Measurements from ENCODE around the gene SH3RF3.

GRCh38 chr2:109129921-109130722 is 1.1 kb downstream of the SH3RF3 start:
- no peak for TF ChIP-seq CTCF (IDR thresholded peaks at IDR 0.05; ENCODE audit: insufficient read depth, low read depth, low read length)
- no peak for TF ChIP-seq EZH2 (IDR thresholded peaks at IDR 0.05; ENCODE audit: insufficient read depth, low read length)
